Stimulated activated CD4-positive, alpha-beta T cell treated with anti-CD3 and anti-CD28 coated beads, Interleukin-1b, Interleukin-23, amount 100 ng/mL, for 4 hours (primary cell): ENCODE results near the gene TNRC6A.
"Not testable (repeated sequence)": the region's sequence is repeated elsewhere in the genome, so short reads cannot be mapped to it uniquely, and the experiment has no call there.

Experiments
- DNase-seq, 2 donors: peaks; one replicate each; pipeline ENCODE4 v3.0.0-alpha.2; 2020; ENCODE audit warnings: low read depth in 2 of 2

The TNRC6A gene

GRCh38 chr16:24728011-24728410 lies 1.4 kb upstream of the TNRC6A start:
- no peak for DNase-seq

DNA sequence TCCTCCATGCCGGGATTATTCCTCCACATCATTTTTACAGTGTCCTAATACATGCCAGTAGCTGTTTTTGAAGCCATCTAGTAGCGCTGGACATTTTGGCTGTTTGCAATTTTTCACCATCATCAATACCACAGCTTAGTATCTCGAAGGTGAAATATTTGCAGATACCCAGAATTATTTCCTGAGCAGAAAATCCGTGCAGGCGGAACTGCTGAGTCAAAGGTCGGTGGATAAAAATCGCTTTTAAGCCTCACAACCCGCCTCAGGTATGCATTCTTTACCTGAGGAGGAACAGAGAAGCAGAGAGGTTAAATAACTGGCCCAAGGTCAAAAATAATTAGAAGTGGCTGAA lies 584 bp upstream of the TNRC6A start:
- DNase-seq, result peak in 1 of 2 donors; percentile 9

- peak; percentile 19 to 33 for DNase-seq
These were observed 732 bp downstream of the TNRC6A start for GRCh38 chr16:24729951-24730815.

GRCh38 chr16:24730914-24731313 lies 1.5 kb downstream of the TNRC6A start:
- DNase-seq, result no peak

DNA sequence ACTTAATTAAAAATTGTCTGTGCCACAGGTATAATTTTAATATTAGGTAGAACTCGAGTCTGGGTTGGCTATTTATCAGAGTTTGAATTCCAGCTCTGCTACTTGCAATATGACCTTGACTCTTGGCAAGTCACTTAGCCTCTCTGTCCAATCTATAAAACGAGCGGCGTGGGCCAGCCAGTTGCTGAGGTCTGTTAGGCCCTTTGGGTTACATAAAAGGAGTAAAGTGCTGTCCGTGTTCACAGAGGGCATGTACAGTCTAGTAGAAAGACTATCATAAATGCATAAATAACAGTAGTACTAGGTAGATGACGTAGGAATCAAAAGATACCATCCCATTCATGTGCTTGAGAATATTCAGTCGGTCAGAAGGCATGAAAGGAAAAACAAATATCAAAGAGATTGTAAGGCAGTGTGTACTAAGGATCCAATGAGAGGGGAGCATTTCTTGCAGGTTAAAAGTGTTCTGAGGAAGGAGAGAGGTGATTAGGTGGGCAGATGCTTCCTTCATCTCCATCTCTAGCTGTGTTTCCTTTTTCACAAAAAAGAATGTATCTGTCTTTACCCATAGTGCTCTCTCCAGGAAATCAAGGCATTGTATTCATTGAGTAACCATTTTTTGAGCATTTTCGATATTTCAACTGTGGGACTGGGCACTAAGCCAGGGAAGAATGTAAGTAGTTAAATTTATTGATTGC lies 2.4 kb downstream of the TNRC6A start:
- DNase-seq, result no peak

- no peak for DNase-seq
These were observed 4.9 kb downstream of the TNRC6A start for GRCh38 chr16:24734382-24734781.

GRCh38 chr16:24736758-24737157 lies 7.3 kb downstream of the TNRC6A start:
- DNase-seq, result no peak

- no peak for DNase-seq
These were observed 8.0 kb downstream of the TNRC6A start for GRCh38 chr16:24737391-24737871.

GRCh38 chr16:24737916-24738594 lies 8.6 kb downstream of the TNRC6A start:
- no peak for DNase-seq

- DNase-seq, result no peak
These were observed 9.4 kb downstream of the TNRC6A start for GRCh38 chr16:24738895-24739294.

GRCh38 chr16:24741862-24742261 lies 12.4 kb downstream of the TNRC6A start:
- DNase-seq, result no peak

GRCh38 chr16:24742610-24743009 lies 13.2 kb downstream of the TNRC6A start:
- DNase-seq, result not testable (repeated sequence)

GRCh38 chr16:24745391-24745790 lies 15.9 kb downstream of the TNRC6A start:
- DNase-seq, result no peak

DNA sequence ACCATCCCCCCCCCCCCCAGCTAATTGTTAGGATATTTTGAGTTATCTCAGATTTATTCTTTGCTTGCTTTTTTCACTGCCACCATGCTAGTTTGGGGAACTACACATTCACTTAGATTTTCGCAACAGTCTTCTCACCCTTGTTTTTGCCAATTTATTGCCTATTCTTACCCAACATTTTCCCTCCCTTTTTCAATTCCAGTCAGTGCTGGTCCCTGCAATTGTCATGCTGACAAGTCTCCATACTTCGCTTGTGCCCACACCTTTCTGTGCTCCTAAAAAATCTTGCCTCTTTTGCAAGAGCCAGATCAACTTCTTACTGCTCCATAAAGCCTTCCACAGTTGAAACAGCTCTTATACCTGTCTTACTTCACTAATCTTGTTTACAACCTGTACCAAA lies 16.3 kb downstream of the TNRC6A start:
- DNase-seq, result no peak

DNA sequence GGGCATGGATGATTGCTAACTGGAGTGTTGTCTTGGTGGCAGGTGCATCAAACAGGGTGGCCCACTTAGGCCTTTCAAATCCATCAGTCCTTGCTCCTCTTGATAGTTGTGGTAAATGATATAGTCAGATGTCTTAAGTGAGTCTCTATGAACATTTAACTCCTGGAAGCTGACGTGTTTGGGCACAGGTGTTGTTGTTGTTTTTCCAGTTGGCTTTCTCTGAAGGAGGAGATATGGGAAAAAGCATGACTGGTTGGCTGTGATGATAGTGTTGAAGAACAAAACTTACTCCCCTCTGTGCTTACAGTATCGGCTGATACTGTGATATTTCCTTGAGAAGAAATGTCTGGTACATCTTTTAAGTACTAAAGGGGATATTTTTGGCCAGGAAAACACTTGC lies 18.0 kb downstream of the TNRC6A start:
- no peak for DNase-seq

DNA sequence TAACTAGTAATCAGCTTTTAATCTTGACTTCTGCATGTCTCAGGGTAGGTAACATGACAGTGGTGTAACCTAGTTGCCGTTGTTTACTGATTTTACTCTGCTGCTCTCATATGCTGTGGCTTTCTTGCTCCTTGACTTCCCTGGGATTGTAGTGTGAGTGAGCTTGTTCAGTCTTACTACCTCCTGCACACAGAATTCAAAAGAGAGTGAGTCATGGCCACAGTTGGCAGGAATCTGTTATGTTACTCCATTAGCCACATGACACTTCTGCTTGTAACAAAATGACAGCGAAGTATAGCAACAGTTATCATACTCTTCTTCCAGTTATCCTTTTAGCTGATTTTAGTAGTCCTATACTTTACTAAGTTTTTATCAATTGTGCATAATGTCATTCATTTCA lies 18.8 kb downstream of the TNRC6A start:
- DNase-seq, result no peak

DNA sequence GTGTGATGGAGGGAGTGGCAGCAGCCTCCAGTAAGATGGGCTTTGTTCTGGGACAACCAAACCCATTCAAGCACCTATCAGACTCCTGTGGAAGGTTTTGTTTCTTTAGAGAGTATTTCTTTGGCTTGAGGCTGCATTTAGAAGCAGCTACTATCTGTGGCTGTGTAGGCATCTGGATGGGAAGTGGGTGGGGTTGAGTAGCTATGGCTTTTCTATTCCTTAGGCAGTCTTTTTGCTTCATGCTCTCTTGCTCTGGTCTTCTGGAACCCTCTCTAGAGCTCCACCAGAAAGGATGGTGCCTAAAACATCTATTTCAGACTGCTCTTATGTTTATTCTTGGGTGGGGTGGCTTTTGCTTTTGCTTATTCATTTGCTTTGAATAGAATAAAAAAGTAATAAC lies 19.9 kb downstream of the TNRC6A start:
- DNase-seq, result no peak

DNA sequence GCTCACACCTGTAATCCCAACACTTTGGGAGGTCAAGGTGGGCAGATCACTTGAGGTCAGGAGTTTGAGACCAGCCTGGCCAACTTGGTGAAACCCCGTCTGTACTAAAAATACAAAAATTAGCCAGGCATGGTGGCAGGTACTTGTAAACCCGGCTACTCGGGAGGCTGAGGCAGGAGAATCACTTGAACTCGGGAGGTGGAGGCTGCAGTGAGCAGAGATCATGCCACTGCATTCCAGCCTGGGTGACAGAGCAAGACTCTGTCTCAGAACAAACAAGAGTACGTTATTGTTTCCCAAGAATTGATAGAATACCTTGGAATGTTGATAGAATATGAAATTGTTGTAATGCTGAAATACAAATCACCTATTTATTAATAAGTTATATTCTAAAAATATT lies 20.4 kb downstream of the TNRC6A start:
- not testable (repeated sequence) for DNase-seq

DNA sequence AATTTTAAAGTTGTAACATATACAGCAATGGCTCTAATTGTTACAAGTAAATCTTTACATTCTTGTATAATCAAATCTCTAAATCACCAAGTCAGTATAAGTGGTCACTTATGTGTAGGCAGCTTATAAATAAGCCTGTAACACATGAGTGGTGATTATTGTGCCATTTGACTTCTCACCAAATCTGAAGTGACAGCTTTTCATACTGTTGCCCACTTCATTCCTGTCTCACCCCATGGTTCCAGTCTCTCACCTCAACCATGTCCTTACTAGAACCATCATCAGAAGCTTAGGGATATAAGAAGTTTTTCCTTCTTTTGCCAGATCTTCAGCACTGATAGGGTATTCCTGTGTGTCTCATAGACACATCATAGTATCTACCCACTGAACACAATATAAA lies 23.5 kb downstream of the TNRC6A start:
- no peak for DNase-seq

DNA sequence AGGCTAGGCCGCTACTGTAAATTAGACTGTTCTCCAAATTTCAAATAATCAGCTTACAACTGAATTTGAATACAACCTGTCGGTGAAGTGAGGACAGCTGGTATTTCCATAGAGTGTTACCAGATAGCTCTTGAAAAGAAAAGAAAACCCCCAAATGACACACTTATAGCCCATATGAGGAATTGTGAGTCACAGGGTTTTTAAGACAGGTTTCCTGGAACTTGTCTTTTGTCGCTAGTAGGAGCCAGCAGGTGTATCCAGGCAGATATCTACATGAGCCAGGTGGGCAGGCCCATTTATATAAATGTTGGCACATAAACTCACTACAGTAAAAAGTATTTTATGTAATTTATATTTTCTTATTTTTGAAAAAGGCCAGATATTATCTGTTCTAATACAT lies 24.0 kb downstream of the TNRC6A start:
- DNase-seq, result peak in 1 of 2 donors; percentile 23

- no peak for DNase-seq
These were observed 25.1 kb downstream of the TNRC6A start for GRCh38 chr16:24754543-24754942.

DNA sequence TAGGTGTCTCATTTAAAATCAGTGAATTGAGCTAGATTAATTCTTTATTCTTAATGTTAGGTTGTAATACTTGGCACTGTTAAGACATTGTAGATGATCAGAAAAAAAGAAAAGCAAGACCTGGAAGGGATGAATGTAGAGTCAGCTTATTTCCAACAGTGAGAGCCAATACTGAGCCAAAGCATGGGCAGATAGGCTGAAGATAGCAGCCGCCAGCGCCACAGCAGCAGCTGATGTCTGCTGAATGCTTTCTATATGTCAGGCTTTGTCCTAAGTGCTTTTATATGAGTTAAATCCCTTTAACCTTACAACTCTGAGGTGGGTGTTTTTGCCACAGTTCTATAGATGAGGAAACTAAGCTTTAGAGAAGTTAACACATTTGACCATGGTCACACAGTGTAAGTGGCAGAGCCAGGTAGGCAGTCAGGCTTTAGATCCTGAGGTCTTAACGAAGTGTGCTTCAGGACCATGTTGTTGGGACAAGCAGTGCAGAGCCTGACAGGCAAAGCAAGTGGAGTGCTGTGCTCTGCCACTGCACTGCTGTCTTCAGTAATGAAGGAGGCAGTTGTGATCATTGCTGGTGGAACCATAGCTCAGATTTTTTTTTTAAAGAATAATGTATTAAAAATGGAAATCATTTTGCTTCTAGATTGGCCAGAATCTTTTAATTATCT lies 25.9 kb downstream of the TNRC6A start:
- no peak for DNase-seq
